Measurements from ENCODE around the gene SLC6A8. TPM values are rescaled to one million over a fixed set of nuclear protein-coding genes. Genes with fewer than 3 reads are reported as not detected.
"Not testable (repeated sequence)": the region's sequence is repeated elsewhere in the genome, so short reads cannot be mapped to it uniquely, and the experiment has no call there.

The SLC6A8 gene
- total RNA-seq, 1 donor from 2014 or later, result 229 TPM

DNA sequence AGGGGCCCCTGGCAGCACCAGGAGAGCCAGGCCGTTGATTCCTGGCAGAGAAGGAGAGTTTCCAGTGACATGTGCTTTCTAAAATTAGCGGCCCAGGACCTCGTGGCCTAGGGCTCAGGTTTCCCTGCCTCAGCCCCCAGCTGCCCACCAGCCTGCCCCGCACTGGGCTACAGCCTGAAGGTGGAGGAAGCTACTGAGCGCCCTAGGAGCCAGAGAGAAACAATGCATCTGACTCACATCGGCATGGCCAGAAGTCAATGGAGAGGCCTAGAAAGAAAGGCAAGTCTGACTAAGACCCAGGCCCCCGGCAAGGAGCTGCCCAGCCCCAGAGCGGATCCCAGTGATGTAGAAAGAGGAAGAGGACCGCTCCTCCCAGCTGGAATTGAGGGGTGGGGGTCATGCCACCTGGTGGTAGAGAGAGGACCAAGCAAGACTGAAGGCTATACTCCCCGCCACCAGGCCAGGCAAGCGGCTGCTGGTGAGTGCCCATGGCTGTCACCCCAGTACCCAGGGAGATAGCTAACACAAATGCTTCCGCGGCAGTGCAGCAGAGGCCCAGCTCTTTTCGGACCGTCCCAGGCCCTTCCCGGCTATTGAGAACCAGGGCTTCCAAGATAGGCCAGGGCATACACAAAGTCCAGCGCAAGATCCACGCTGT, 17.8 kb downstream of the SLC6A8 start:
- H3K27me3 ChIP-seq (ENCODE audit: low read depth); H3K9me3 ChIP-seq (replicated peaks); intact Hi-C loops (cut with micrococcal nuclease); DNase-seq; H3K36me3 ChIP-seq: not testable (repeated sequence)
- TF ChIP-seq, protein P1, sequence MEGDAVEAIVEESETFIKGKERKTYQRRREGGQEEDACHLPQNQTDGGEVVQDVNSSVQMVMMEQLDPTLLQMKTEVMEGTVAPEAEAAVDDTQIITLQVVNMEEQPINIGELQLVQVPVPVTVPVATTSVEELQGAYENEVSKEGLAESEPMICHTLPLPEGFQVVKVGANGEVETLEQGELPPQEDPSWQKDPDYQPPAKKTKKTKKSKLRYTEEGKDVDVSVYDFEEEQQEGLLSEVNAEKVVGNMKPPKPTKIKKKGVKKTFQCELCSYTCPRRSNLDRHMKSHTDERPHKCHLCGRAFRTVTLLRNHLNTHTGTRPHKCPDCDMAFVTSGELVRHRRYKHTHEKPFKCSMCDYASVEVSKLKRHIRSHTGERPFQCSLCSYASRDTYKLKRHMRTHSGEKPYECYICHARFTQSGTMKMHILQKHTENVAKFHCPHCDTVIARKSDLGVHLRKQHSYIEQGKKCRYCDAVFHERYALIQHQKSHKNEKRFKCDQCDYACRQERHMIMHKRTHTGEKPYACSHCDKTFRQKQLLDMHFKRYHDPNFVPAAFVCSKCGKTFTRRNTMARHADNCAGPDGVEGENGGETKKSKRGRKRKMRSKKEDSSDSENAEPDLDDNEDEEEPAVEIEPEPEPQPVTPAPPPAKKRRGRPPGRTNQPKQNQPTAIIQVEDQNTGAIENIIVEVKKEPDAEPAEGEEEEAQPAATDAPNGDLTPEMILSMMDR (IDR thresholded peaks at IDR 0.05; ENCODE audit: borderline replicate concordance), result peak; percentile 42
- Histone ChIP-seq H3K4me1 (peaks cover 51% of the 10 kb centered on the region), H3K27ac (replicated peaks) (peak overlapping the region; percentile 85), H3K4me3 (peak overlapping the region; percentile 57)

DNA sequence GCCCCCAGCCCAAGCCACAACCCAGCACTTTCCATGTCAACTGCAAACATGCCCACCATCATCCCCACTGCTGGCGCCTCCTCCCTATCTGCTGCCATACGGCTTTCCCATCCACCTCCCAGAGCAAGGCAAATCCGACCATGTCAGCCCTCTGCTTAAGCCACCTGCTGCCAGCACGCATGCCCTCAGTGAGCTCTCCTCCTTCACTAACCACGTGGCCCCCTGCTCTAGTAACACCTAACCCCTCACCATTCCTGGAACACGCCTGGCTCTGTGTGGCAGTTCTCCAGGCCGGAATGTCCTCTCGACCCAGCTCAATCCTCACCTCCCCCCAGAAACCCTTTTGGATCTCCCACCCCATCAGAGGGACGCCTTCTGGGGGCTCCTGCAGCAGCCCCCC, 19.1 kb downstream of the SLC6A8 start:
- DNase-seq, result peak; percentile 35
- Histone ChIP-seq H3K27me3 (ENCODE audit: low read depth) (no peaks in the 10 kb centered on the region), H3K36me3 (peaks cover 4% of the 10 kb centered on the region), H3K27ac (replicated peaks) (peak overlapping the region; percentile 85), H3K4me1 (peaks cover 45% of the 10 kb centered on the region), H3K9me3 (replicated peaks) (no peaks in the 10 kb centered on the region), H3K4me3 (peak overlapping the region; percentile 57)
- TF ChIP-seq, protein P1 (IDR thresholded peaks at IDR 0.05; ENCODE audit: borderline replicate concordance), result no peak
- intact Hi-C loops (cut with micrococcal nuclease), result no loop called here

- intact Hi-C loops (cut with micrococcal nuclease), result no loop called here
- Histone ChIP-seq H3K36me3 (peaks cover 4% of the 10 kb centered on the region), H3K27ac (replicated peaks) (peak overlapping the region; percentile 85), H3K4me3 (peak overlapping the region; percentile 57), H3K4me1 (peaks cover 45% of the 10 kb centered on the region), H3K9me3 (replicated peaks) (no peaks in the 10 kb centered on the region), H3K27me3 (ENCODE audit: low read depth) (no peaks in the 10 kb centered on the region)
- TF ChIP-seq, protein P1 (IDR thresholded peaks at IDR 0.05; ENCODE audit: borderline replicate concordance), result no peak
- no peak for DNase-seq
Measured at GRCh38 chrX:153707406-153707805, 19.7 kb downstream of the SLC6A8 start.

GRCh38 chrX:153708415-153708814, 20.7 kb downstream of the SLC6A8 start:
- TF ChIP-seq, protein P1 (IDR thresholded peaks at IDR 0.05; ENCODE audit: borderline replicate concordance), result peak; percentile 64
- intact Hi-C loops (cut with micrococcal nuclease), result no loop called here
- peaks cover 4% of the 10 kb centered on the region for H3K36me3 ChIP-seq
- H3K27me3 ChIP-seq (ENCODE audit: low read depth), result no peaks in the 10 kb centered on the region
- peak; percentile 55 for DNase-seq
- peak overlapping the region; percentile 85 for H3K27ac ChIP-seq (replicated peaks)
- H3K4me1 ChIP-seq, result peaks cover 38% of the 10 kb centered on the region
- H3K9me3 ChIP-seq (replicated peaks), result no peaks in the 10 kb centered on the region
- H3K4me3 ChIP-seq, result no peak overlapping the region

- no peak for DNase-seq
- H3K27ac ChIP-seq (replicated peaks), result no peak overlapping the region
- no peaks in the 10 kb centered on the region for H3K27me3 ChIP-seq (ENCODE audit: low read depth)
- H3K36me3 ChIP-seq, result peaks cover 6% of the 10 kb centered on the region
- TF ChIP-seq, protein P1 (IDR thresholded peaks at IDR 0.05; ENCODE audit: borderline replicate concordance), result no peak
- H3K9me3 ChIP-seq (replicated peaks), result no peaks in the 10 kb centered on the region
- H3K4me3 ChIP-seq, result no peak overlapping the region
- peaks cover 24% of the 10 kb centered on the region for H3K4me1 ChIP-seq
- intact Hi-C loops (cut with micrococcal nuclease), result no loop called here
Measured at GRCh38 chrX:153709726-153710674, 22.3 kb downstream of the SLC6A8 start.

Data from left ventricle myocardium inferior (tissue), 1 donor.